ENCODE results near the gene ANXA6.

DNA sequence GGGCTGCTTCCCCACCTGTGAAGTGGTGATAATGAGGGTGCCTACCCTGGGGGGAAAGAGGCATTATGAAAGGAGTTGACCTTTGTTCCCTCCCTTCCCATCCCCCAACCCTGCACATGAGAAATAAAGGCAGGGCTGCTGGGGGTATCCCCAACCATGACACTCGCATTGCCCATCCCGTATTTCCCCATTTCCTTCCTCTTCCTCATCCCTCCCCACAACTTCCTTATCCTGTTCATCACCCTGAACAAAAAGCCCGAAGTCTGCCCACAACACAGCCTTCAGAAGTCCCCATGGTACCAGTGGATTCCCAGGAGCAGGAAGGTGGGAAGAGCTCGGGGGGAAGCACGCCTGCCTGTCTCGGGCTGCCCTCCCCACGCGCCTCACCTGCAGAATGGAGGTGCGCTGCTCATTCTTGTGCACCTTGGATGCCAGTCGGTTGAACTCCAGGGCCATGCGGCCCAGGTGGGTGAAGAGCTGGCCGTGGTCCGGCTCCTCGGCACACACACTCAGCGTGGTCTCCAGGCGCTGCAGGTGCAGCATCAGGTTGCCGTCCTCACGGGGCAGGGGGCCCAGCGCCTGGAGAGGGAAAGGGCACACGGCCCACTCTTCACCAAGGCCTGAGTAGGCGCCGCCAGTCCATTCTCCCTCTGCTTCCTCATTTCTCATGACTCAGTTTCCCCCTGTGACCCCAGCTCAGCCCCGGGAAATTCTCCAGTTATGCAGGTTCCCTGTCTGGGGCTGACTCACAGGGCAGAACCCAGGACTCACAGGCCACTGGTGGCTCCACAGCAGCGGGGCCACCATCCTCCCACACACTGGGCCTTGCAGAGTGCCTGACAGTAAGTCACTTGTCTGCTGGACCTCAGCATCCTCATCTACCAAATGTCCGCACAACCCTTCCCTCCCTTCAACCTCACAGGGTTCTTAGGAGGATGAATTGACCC, 100.9 kb downstream of the ANXA6 start:
- no peak for TF ChIP-seq EZH2phosphoT487 (IDR thresholded peaks at IDR 0.05; ENCODE audit: low read depth)
- TF ChIP-seq, protein P1, sequence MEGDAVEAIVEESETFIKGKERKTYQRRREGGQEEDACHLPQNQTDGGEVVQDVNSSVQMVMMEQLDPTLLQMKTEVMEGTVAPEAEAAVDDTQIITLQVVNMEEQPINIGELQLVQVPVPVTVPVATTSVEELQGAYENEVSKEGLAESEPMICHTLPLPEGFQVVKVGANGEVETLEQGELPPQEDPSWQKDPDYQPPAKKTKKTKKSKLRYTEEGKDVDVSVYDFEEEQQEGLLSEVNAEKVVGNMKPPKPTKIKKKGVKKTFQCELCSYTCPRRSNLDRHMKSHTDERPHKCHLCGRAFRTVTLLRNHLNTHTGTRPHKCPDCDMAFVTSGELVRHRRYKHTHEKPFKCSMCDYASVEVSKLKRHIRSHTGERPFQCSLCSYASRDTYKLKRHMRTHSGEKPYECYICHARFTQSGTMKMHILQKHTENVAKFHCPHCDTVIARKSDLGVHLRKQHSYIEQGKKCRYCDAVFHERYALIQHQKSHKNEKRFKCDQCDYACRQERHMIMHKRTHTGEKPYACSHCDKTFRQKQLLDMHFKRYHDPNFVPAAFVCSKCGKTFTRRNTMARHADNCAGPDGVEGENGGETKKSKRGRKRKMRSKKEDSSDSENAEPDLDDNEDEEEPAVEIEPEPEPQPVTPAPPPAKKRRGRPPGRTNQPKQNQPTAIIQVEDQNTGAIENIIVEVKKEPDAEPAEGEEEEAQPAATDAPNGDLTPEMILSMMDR (IDR thresholded peaks at IDR 0.05; ENCODE audit: low read depth, low read length): no peak

Data from OCI-LY3 (cell line).